BJ (cell line): ENCODE data around the gene RAP1B. TPM values are rescaled to one million over a fixed set of nuclear protein-coding genes. Genes with fewer than 3 reads are reported as not detected.

Source experiments
- CTCF ChIA-PET: fragments of 350-600 bp; formaldehyde crosslinking; extraction: SDS; loops from one replicate; lab custom pipeline; 2021; ENCODE audit warnings: antibody characterized with exemption, inconsistent platforms; lab: Yijun Ruan, JAX
- POLR2A ChIA-PET: fragments of 300-600 bp; sonication (Branson Sonifier 250); formaldehyde crosslinking; extraction: SDS; loops from one replicate; lab custom pipeline; 2021; ENCODE audit warnings: antibody characterized with exemption; lab: Charles Lee
- DNase-seq: peaks from one replicate; pipeline ENCODE4 v3.0.0-alpha.2; 2011; ENCODE audit warnings: low read depth
- H3K27me3 ChIP-seq: 2 replicates; pipeline ENCODE4 v1.6.0; 2011; ENCODE audit warnings: low read length; ENCODE audit not compliant: control insufficient read depth, insufficient read depth
- H3K36me3 ChIP-seq: 2 replicates; pipeline ENCODE4 v1.5.1; 2011; ENCODE audit warnings: low read length; ENCODE audit not compliant: control insufficient read depth, insufficient read depth
- H3K4me3 ChIP-seq: 2 replicates; pipeline ENCODE4 v1.5.1; 2011; ENCODE audit warnings: low read depth, mild to moderate bottlenecking, control low read depth, low read length
- CTCF ChIP-seq: IDR thresholded peaks from 2 replicates; pipeline ENCODE4 v1.5.1; 2011; ENCODE audit warnings: low read depth, mild to moderate bottlenecking, control low read depth, inconsistent platforms, low read length, moderate library complexity; ENCODE audit not compliant: insufficient read depth
- polyA plus RNA-seq: library from polyadenylated mRNA; depleted of rRNA; stranded (reverse); fragments of >200 nt; gene quantifications from 2 replicates; pipeline ENCODE4 v1.2.3, GENCODE V29; 2011

Gene RAP1B
- polyA plus RNA-seq, 1 experiment, result 210 TPM

GRCh38 chr12:68638171-68638570, 27.5 kb downstream of the RAP1B start:
- Histone ChIP-seq H3K27me3 (no peaks in the 10 kb centered on the region), H3K4me3 (no peak overlapping the region), H3K36me3 (peaks cover 2% of the 10 kb centered on the region; the same call in 1 of the 2 replicates)
- ChIA-PET CTCF (interaction anchor here (1.1 kb wide), 1 partner anchor 288 kb away, joined by 3 read pairs; no protein-coding TSS in a partner anchor), POLR2A (no interaction called here)
- no peak for TF ChIP-seq CTCF
- no peak for DNase-seq

GRCh38 chr12:68638721-68639395, 28.2 kb downstream of the RAP1B start:
- no peaks in the 10 kb centered on the region for H3K27me3 ChIP-seq
- no peak overlapping the region for H3K4me3 ChIP-seq
- TF ChIP-seq CTCF, result no peak
- ChIA-PET POLR2A (no interaction called here), CTCF (interaction anchor here (1.1 to 1.7 kb wide), 2 partner anchors 10 to 289 kb away, joined by 3 to 5 read pairs; no protein-coding TSS in a partner anchor)
- peaks cover 2% of the 10 kb centered on the region; the same call in 1 of the 2 replicates for H3K36me3 ChIP-seq
- DNase-seq, result no peak

- Histone ChIP-seq H3K27me3 (no peaks in the 10 kb centered on the region), H3K36me3 (peaks cover 2% of the 10 kb centered on the region; the same call in 1 of the 2 replicates), H3K4me3 (no peak overlapping the region)
- TF ChIP-seq CTCF, result no peak
- no peak for DNase-seq
- ChIA-PET POLR2A (no interaction called here), CTCF (interaction anchor here (0.6 to 1.7 kb wide), 3 partner anchors 10 to 289 kb away, joined by 3 to 5 read pairs (median 3); no protein-coding TSS in a partner anchor)
These were observed 28.7 kb downstream of the RAP1B start for GRCh38 chr12:68639396-68639767.

GRCh38 chr12:68641138-68641537, 30.4 kb downstream of the RAP1B start:
- no peak for TF ChIP-seq CTCF
- H3K36me3 ChIP-seq, result peaks cover 4% of the 10 kb centered on the region; the same call in 1 of the 2 replicates
- H3K27me3 ChIP-seq, result no peaks in the 10 kb centered on the region
- POLR2A ChIA-PET, result no interaction called here
- CTCF ChIA-PET, result interaction anchor here (1.1 kb wide), 1 partner anchor 8 kb away, joined by 3 read pairs; no protein-coding TSS in a partner anchor
- DNase-seq, result no peak
- no peak overlapping the region for H3K4me3 ChIP-seq

- POLR2A ChIA-PET, result no interaction called here
- peaks cover 4% of the 10 kb centered on the region; the same call in 1 of the 2 replicates for H3K36me3 ChIP-seq
- H3K27me3 ChIP-seq, result no peaks in the 10 kb centered on the region
- no peak overlapping the region for H3K4me3 ChIP-seq
- no peak for TF ChIP-seq CTCF
- no peak for DNase-seq
- CTCF ChIA-PET, result no interaction called here
These were observed 35.8 kb downstream of the RAP1B start for GRCh38 chr12:68646484-68646883.
